LNCAP (cell line): Measurements from ENCODE around the gene SMARCC1.

Experiments used
- CTCF ChIP-seq: fragments of 450-650 bp; IDR thresholded peaks from 2 replicates; pipeline ENCODE4 v1.5.1; 2017; ENCODE audit warnings: mild to moderate bottlenecking

The SMARCC1 gene

GRCh38 chr3:47758261-47759025 lies 23.2 kb downstream of the SMARCC1 start:
- no peak for TF ChIP-seq CTCF

- no peak for TF ChIP-seq CTCF
These were observed 29.0 kb downstream of the SMARCC1 start for GRCh38 chr3:47752716-47753115.

GRCh38 chr3:47747558-47747957 lies 34.1 kb downstream of the SMARCC1 start:
- no peak for TF ChIP-seq CTCF

DNA sequence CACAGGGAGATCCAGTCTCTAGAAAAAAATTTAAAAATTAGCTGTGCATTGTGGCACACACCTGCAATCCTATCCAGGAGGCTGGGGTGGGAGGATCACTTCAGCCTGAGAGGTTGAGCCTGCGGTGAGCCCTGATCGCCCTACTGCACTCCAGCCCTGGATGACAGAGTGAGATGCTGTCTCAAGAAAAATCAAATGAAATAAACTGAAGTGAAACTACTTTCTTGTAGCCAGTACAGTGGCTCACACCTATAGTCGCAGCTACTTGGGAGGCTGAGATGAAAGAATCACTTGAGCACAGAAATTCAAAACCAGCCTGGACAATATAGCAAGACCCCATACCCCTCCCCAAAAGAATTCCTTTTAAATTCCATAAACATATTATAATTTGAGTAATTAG lies 35.4 kb downstream of the SMARCC1 start:
- TF ChIP-seq CTCF, result no peak

GRCh38 chr3:47743855-47744254 lies 37.8 kb downstream of the SMARCC1 start:
- no peak for TF ChIP-seq CTCF

GRCh38 chr3:47741925-47742324 lies 39.8 kb downstream of the SMARCC1 start:
- no peak for TF ChIP-seq CTCF

DNA sequence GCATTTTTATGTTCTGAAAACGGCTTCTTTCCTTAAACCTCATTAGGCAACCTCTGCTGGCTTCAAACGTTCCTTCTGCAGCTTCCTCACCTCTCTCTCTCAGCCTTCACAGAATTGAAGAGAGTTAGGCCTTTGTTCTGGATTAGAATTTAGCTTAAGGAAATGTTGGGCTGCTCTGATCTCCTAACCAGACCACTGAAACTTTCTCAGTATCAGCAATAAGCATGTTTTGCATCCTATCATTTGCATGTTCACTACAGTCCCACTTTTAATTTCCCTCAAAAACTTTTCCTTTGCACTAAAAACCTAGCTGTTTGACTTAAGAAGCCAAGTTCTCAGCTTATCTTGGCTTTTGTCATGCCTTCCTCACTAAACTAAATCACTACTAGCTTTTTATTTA lies 49.5 kb downstream of the SMARCC1 start:
- no peak for TF ChIP-seq CTCF

GRCh38 chr3:47731061-47731460 lies 50.6 kb downstream of the SMARCC1 start:
- TF ChIP-seq CTCF, result no peak
